Parathyroid adenoma (tissue), 2 donors: ENCODE measurements around the gene PITX2.
A peak's percentile ranks its signal among the peaks of the same experiment; 100 is the strongest.

Source experiments
- H2AFZ ChIP-seq: fragments of 300-600 bp; sonication (generic); one replicate; pipeline ENCODE4 v1.7.0; 2017; ENCODE audit warnings: antibody characterized with exemption, mild to moderate bottlenecking
- H3K27ac ChIP-seq: fragments of 300-600 bp; sonication (generic); one replicate; pipeline ENCODE4 v1.7.0; 2017
- H3K27me3 ChIP-seq: fragments of 300-600 bp; sonication (generic); one replicate; pipeline ENCODE4 v1.7.0; 2017; ENCODE audit warnings: low read length; ENCODE audit not compliant: control insufficient read depth, insufficient read depth
- H3K36me3 ChIP-seq: fragments of 300-600 bp; sonication (generic); one replicate; pipeline ENCODE4 v1.7.0; 2017; ENCODE audit warnings: low read length; ENCODE audit not compliant: control insufficient read depth, insufficient read depth
- H3K4me1 ChIP-seq: fragments of 300-600 bp; sonication (generic); one replicate; pipeline ENCODE4 v1.7.0; 2017; ENCODE audit warnings: control low read depth
- H3K4me2 ChIP-seq: fragments of 300-600 bp; sonication (generic); one replicate; pipeline ENCODE4 v1.7.0; 2017; ENCODE audit warnings: low read length
- H3K4me3 ChIP-seq: fragments of 300-600 bp; sonication (generic); one replicate; pipeline ENCODE4 v1.7.0; 2017; ENCODE audit warnings: low read depth, low read length
- H3K79me2 ChIP-seq: fragments of 300-600 bp; sonication (generic); one replicate; pipeline ENCODE4 v1.7.0; 2017; ENCODE audit warnings: control low read depth
- H3K9ac ChIP-seq: fragments of 300-600 bp; sonication (generic); one replicate; pipeline ENCODE4 v1.7.0; 2017; ENCODE audit warnings: mild to moderate bottlenecking
- H3K9me3 ChIP-seq: fragments of 300-600 bp; sonication (generic); one replicate; pipeline ENCODE4 v1.7.0; 2017; ENCODE audit warnings: low read length; ENCODE audit not compliant: control insufficient read depth
- TF ChIP-seq, protein P1 (sequence below): fragments of 300-600 bp; sonication (generic); IDR thresholded peaks from one replicate; pipeline ENCODE4 v1.7.0; 2017; ENCODE audit warnings: antibody characterized with exemption, mild to moderate bottlenecking
- donor health status: primary hyperparathyroidism.

Gene PITX2

GRCh38 chr4:110636680-110637407 lies 14.0 kb upstream of the PITX2 start:
- Histone ChIP-seq H3K79me2 (no peaks in the 10 kb centered on the region), H3K9me3 (no peaks in the 10 kb centered on the region), H3K4me3 (no peak overlapping the region), H3K36me3 (no peaks in the 10 kb centered on the region), H3K9ac (no peak overlapping the region), H3K4me1 (no peaks in the 10 kb centered on the region), H2AFZ (no peak overlapping the region), H3K4me2 (peak overlapping the region; percentile 15), H3K27ac (no peak overlapping the region), H3K27me3 (peaks cover 30% of the 10 kb centered on the region)
- TF ChIP-seq, protein P1, sequence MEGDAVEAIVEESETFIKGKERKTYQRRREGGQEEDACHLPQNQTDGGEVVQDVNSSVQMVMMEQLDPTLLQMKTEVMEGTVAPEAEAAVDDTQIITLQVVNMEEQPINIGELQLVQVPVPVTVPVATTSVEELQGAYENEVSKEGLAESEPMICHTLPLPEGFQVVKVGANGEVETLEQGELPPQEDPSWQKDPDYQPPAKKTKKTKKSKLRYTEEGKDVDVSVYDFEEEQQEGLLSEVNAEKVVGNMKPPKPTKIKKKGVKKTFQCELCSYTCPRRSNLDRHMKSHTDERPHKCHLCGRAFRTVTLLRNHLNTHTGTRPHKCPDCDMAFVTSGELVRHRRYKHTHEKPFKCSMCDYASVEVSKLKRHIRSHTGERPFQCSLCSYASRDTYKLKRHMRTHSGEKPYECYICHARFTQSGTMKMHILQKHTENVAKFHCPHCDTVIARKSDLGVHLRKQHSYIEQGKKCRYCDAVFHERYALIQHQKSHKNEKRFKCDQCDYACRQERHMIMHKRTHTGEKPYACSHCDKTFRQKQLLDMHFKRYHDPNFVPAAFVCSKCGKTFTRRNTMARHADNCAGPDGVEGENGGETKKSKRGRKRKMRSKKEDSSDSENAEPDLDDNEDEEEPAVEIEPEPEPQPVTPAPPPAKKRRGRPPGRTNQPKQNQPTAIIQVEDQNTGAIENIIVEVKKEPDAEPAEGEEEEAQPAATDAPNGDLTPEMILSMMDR: no peak

DNA sequence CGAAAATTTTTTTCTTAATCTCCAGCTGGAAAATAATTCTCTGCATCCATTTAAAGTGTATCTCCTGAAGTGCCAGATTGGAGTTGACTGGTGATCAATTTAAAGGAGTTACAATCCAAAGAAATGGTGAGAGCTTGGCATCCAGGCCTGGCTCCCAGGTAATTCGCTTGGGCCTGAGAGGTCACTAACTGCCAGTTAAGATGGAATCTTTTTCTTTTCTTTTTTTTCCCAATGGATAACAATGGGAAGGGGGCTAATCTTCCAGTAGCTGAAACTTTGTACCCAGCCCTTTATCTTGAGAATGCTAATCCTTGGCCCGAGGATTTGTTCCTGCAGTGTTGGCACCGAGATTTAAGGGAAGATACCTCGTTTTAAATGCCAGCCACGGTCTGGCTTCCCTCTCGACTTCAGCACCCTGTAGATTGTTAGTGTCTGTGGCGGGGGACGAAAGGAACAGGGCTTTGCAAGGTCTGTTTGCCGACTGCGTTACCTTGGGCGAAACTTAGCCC lies 13.3 kb upstream of the PITX2 start:
- Histone ChIP-seq H3K4me2 (no peak overlapping the region), H2AFZ (no peak overlapping the region), H3K27ac (no peak overlapping the region), H3K9me3 (no peaks in the 10 kb centered on the region), H3K36me3 (no peaks in the 10 kb centered on the region), H3K79me2 (no peaks in the 10 kb centered on the region), H3K9ac (no peak overlapping the region), H3K4me3 (no peak overlapping the region), H3K4me1 (no peaks in the 10 kb centered on the region), H3K27me3 (peaks cover 30% of the 10 kb centered on the region)
- TF ChIP-seq, protein P1: no peak

DNA sequence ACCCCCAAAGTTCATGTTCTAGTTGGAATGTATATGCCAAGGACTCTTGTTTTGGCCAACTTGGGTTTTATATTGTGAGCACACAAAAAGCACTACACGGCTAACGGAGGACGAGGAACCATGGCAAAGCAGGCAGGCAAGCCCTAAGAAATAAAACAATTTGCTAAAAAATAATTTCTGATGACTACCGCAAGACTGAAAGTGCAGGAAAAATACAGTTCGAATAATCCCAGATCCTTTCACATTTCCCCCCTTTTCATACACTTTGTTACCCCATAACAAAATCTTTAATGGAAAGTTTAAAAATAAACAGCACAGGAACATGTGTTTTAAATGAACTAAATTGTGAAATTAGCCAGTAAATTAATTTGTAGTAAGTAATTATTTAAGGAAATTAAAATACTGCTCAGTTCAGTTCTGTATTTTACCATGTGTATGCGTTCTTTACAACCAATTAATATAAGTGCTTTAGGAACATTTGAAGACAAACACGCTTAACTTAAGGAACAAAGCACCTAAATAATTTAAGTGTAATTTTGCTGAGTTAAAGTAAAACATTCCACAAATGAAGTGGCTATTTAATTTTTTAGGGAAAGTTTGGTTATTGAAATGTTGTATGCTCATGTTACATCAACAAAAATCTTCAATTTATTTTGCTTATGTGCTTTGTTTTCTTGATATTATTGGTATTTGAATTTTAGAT lies 12.4 kb upstream of the PITX2 start:
- Histone ChIP-seq H3K27me3 (peaks cover 30% of the 10 kb centered on the region), H3K4me3 (no peak overlapping the region), H3K27ac (no peak overlapping the region)

GRCh38 chr4:110634350-110635162 lies 11.7 kb upstream of the PITX2 start:
- H2AFZ ChIP-seq: no peak overlapping the region
- H3K9ac ChIP-seq: no peak overlapping the region
- no peak overlapping the region for H3K4me2 ChIP-seq
- H3K79me2 ChIP-seq: no peaks in the 10 kb centered on the region
- no peak overlapping the region for H3K4me3 ChIP-seq
- no peaks in the 10 kb centered on the region for H3K4me1 ChIP-seq
- no peak overlapping the region for H3K27ac ChIP-seq
- peaks cover 26% of the 10 kb centered on the region for H3K27me3 ChIP-seq
- TF ChIP-seq, protein P1: no peak
- H3K36me3 ChIP-seq: no peaks in the 10 kb centered on the region
- no peaks in the 10 kb centered on the region for H3K9me3 ChIP-seq

More for the DNA sequence above, 12.4 kb upstream of the PITX2 start:
- Histone ChIP-seq H3K9me3 (no peaks in the 10 kb centered on the region), H3K9ac (no peak overlapping the region), H3K4me2 (no peak overlapping the region), H3K79me2 (no peaks in the 10 kb centered on the region), H3K4me1 (no peaks in the 10 kb centered on the region), H2AFZ (no peak overlapping the region), H3K36me3 (no peaks in the 10 kb centered on the region)
- TF ChIP-seq, protein P1: no peak
